PC-3 (cell line): Measurements from ENCODE around the gene THADA.

Experiments
- EZH2 ChIP-seq: fragments of 300-600 bp; sonication (generic); IDR thresholded peaks from one replicate; pipeline ENCODE4 v1.6.1; 2017; ENCODE audit warnings: antibody characterized with exemption, mild to moderate bottlenecking, low read length; ENCODE audit not compliant: unreplicated experiment
- TF ChIP-seq, protein P1 (sequence below): fragments of 300-600 bp; sonication (generic); conservative IDR thresholded peaks from 2 replicates; pipeline ENCODE4 v1.5.1; 2017; ENCODE audit warnings: antibody characterized with exemption, low read depth, mild to moderate bottlenecking, low read length

DNA sequence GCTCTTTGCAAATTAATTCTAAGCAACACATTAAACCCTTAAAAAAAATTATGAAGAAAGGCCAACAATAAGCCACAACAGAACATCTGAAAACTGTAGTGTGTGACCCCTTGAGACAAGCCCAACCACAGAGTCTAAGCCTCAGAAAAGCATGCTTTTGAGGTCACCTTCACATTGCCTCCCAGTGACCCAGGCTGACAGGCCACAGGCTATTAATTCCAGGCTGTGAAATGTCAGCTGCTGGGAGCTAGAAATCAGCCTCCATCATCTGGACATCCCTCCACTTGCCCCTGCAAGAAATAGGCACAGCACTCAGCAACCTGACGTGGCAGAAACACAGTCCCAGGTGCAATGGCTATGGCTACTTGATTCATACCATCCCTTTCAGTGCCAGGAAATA is 190.0 kb downstream of the THADA start:
- no peak for TF ChIP-seq EZH2
- TF ChIP-seq, protein P1, sequence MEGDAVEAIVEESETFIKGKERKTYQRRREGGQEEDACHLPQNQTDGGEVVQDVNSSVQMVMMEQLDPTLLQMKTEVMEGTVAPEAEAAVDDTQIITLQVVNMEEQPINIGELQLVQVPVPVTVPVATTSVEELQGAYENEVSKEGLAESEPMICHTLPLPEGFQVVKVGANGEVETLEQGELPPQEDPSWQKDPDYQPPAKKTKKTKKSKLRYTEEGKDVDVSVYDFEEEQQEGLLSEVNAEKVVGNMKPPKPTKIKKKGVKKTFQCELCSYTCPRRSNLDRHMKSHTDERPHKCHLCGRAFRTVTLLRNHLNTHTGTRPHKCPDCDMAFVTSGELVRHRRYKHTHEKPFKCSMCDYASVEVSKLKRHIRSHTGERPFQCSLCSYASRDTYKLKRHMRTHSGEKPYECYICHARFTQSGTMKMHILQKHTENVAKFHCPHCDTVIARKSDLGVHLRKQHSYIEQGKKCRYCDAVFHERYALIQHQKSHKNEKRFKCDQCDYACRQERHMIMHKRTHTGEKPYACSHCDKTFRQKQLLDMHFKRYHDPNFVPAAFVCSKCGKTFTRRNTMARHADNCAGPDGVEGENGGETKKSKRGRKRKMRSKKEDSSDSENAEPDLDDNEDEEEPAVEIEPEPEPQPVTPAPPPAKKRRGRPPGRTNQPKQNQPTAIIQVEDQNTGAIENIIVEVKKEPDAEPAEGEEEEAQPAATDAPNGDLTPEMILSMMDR: no peak
